HG03039 (cell line): ENCODE results near the gene ZDHHC3.

Experiments used
- ATAC-seq: cut with Tn5 transposase; IDR thresholded peaks from one replicate; pipeline ENCODE4 v1.9.1; 2021; ENCODE audit warnings: mild to moderate bottlenecking, moderate library complexity; ENCODE audit not compliant: unreplicated experiment

ZDHHC3 gene

GRCh38 chr3:44976002-44976815 lies at the start of gene ZDHHC3, which contains the start of gene EXOSC7:
ZDHHC3 (minus strand) TSS chr3:44976174; CDS start chr3:44959436, 16,738 bp downstream.
EXOSC7 (plus strand) TSS chr3:44976244; CDS start chr3:44976278, 34 bp downstream.
- ATAC-seq, result peak; percentile 66

- no peak for ATAC-seq
These were observed 48.7 kb upstream of the ZDHHC3 start for GRCh38 chr3:45024542-45025255.

GRCh38 chr3:45023675-45024074 lies 47.7 kb upstream of the ZDHHC3 start:
- ATAC-seq, result no peak

- ATAC-seq, result no peak
These were observed 45.7 kb upstream of the ZDHHC3 start for GRCh38 chr3:45021524-45022297.

- ATAC-seq, result no peak
These were observed 44.6 kb upstream of the ZDHHC3 start for GRCh38 chr3:45020534-45020933.

- ATAC-seq, result no peak
These were observed 41.8 kb upstream of the ZDHHC3 start for GRCh38 chr3:45017821-45018220.

GRCh38 chr3:45016916-45017315 lies 40.9 kb upstream of the ZDHHC3 start:
- no peak for ATAC-seq

GRCh38 chr3:45012577-45012976 lies 36.6 kb upstream of the ZDHHC3 start:
- no peak for ATAC-seq

- no peak for ATAC-seq
These were observed 36.0 kb upstream of the ZDHHC3 start for GRCh38 chr3:45011756-45012508.

- no peak for ATAC-seq
These were observed 34.9 kb upstream of the ZDHHC3 start for GRCh38 chr3:45010811-45011333.

- no peak for ATAC-seq
These were observed 33.9 kb upstream of the ZDHHC3 start for GRCh38 chr3:45009868-45010267.

- ATAC-seq, result no peak
These were observed 32.1 kb upstream of the ZDHHC3 start for GRCh38 chr3:45008117-45008516.

- ATAC-seq, result no peak
These were observed 31.1 kb upstream of the ZDHHC3 start for GRCh38 chr3:45007091-45007490.

GRCh38 chr3:45003859-45004258 lies 27.9 kb upstream of the ZDHHC3 start:
- no peak for ATAC-seq

- ATAC-seq, result no peak
These were observed 27.4 kb upstream of the ZDHHC3 start for GRCh38 chr3:45003406-45003805.

GRCh38 chr3:45002720-45003119 lies 26.7 kb upstream of the ZDHHC3 start:
- no peak for ATAC-seq

GRCh38 chr3:45002139-45002660 lies 26.2 kb upstream of the ZDHHC3 start:
- ATAC-seq, result no peak

- no peak for ATAC-seq
These were observed 25.8 kb upstream of the ZDHHC3 start for GRCh38 chr3:45001738-45002137.

- no peak for ATAC-seq
These were observed 24.8 kb upstream of the ZDHHC3 start for GRCh38 chr3:45000823-45001222.

- no peak for ATAC-seq
These were observed 23.8 kb upstream of the ZDHHC3 start for GRCh38 chr3:44999782-45000181.
